HG02973 (cell line): ENCODE results near the gene SIPA1.

Experiments used
- ATAC-seq: cut with Tn5 transposase; IDR thresholded peaks from one replicate; pipeline ENCODE4 v1.9.1; 2021; ENCODE audit warnings: moderate library complexity; ENCODE audit not compliant: unreplicated experiment

SIPA1 gene

DNA sequence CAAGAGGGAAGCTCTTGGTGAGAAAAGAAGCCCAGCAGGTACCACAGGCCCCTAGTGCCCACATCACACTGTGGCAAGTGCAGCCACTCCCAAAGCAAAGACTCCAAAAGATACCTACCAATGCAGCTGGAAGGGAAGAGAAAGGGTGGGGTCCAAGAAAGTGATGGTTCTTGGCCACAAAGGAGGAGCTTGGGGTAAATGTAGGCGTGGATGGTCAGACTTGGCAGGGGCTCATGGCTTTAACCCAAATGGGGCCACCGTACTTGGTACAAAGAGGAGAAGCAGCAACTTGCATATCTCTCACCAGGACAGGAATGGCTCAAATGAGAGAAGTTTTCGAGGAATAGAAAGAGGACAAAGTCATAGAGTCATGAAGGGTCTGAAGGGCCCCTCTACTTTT is 28.7 kb upstream of the SIPA1 start:
- ATAC-seq = no peak

- ATAC-seq = no peak
These were observed 28.2 kb upstream of the SIPA1 start for GRCh38 chr11:65609665-65610064.

DNA sequence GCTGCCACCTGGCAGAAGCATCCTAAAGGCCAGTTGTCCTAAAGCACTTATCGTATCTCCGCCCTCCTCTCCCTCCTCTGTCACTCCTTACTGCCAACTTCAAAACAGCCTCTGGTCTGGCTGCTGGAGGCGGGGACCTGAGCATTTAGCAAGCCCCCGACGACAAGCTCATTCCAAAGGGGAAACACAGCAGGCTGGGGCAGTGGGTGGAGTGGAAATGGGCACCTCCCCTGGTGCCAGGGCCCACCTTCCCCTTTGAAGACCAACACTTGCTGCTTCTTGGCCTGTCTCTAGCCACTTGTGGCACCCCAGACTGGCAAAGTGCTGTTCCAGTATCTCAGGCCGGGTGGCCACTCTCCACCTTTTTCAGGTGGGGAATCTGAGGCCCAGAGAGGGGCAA is 27.5 kb upstream of the SIPA1 start:
- ATAC-seq = no peak

- ATAC-seq = no peak
These were observed 26.7 kb upstream of the SIPA1 start for GRCh38 chr11:65611028-65611757.

DNA sequence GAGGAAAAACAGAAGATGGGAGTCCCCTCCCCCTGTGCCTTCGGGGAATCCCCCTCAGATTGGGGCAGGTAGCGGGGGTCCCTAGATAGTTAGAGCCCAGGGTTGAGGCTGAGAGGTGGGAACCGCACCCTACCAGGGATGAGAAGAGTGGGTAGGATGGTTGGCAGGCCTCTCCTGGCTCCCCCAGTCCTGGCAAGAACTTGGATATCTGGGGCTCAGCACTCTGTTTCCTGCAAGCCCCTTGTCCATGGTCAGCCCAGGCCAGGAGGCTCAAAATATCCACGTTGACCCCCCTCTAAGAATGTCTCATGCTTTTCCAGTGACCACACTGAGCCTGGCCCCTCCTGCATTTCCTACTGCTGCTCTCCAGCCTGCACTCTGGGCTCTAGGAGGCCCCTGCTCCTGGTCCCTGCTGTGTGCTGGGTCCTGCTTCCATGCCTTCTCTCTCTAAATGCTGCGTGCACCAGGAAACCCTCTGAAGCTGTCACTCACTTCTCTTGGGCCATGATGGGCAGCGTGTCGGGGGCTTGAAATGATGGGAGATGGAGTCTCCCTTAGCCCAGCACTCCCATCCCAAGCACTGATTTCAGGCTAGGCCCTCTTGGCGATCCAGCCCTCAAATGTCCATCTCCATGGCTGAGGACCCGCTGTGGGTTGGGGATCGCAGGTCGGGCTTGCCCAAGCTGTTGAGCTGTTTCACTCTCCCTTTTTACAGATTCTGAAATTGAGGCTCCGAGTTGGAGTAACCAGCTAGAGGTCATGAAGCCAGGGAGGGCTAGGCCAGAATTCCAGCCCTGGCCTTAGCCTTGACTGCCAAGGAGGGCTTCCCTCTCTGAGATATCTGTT is 25.9 kb upstream of the SIPA1 start:
- ATAC-seq = no peak

- no peak for ATAC-seq
These were observed 25.2 kb upstream of the SIPA1 start for GRCh38 chr11:65612691-65613090.

- no peak for ATAC-seq
These were observed 24.6 kb upstream of the SIPA1 start for GRCh38 chr11:65613091-65613928.

- ATAC-seq = peak; percentile 71
These were observed 22.5 kb upstream of the SIPA1 start, which contains the start of gene PCNX3 for GRCh38 chr11:65615229-65615949. TSS of gene PCNX3 (plus strand) at chr11:65615776. CDS start at chr11:65616312, 536 bp downstream.

DNA sequence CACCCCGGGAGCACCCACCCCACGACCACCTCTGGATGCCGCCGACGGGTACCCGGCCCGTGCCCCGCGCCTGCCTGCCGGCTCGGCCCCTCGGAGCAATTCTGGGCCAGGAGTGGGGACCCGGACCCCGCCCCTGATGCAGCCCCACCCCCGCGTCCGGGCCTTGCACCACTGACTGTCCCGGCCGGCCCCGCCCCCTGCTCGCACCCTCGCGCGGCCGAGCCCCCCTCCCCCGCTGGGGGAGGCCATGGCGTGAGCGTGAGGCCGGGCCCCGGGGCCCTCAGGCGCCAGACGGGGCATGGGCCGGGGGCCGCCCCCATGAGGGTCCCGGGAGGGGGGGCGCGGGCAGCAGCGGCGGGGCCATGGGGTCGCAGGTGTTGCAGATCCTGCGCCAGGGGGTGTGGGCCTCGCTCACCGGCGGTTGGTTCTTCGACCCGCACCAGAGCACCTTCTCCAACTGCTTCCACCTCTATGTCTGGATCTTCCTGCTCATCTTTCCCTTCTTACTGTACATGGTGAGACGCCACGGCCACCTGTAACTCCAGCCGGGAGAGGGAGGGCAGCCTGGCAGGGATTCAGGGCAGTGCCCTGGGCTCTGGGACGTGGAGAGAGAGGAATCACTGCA is 21.8 kb upstream of the SIPA1 start:
- ATAC-seq = peak; percentile 2

- ATAC-seq = no peak
These were observed 21.3 kb upstream of the SIPA1 start for GRCh38 chr11:65616575-65617001.

GRCh38 chr11:65617136-65617850 is 20.6 kb upstream of the SIPA1 start:
- no peak for ATAC-seq

GRCh38 chr11:65617990-65618751 is 19.7 kb upstream of the SIPA1 start:
- no peak for ATAC-seq

GRCh38 chr11:65618763-65619162 is 19.1 kb upstream of the SIPA1 start:
- ATAC-seq = no peak

DNA sequence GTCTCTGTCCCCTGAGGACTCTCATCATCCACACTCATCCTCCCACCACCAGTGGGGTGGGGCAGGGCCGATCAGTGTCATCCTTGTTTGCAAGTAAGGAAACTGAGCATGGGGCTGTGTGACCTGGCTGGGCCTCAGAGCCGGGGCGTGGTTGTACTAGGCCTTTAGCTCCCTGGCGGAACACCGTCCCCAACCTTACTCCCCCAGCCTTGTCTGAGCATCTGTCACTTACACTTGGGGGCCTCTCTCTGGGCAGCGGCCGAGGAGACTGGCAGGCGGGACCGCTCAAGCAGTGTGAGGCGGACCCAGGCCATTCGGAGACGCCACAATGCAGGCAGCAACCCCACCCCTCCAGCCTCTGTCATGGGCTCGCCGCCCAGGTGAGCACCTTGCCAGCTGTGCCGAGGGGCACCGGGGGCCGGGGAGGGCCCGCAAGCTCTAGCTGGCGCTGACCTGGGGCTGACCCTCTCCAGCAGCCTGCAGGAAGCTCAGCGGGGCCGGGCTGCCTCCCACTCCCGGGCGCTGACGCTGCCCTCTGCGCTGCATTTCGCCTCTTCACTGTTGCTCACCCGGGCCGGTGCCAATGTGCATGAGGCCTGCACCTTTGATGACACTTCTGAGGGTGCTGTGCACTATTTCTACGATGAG is 18.5 kb upstream of the SIPA1 start:
- ATAC-seq = no peak

GRCh38 chr11:65620666-65621065 is 17.2 kb upstream of the SIPA1 start:
- no peak for ATAC-seq

DNA sequence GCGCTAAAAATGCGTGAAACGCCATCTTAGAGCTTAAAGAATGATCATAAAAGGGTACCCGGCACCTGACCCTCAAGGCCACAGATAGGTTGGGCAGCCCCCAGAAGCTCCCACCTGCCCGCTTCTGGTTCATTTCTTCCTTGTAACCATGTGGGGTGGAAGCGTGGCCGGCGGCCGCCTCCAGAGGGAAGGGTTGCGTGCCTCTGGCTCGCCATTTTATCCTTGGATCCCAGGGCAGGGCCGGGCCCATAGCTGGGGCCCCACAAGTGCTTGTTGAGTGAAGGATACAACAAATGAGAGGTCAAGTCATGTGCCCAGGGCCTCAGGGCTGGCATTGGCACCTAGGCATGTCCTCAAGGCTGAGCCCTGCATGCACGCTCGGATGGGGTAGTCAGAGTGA is 16.4 kb upstream of the SIPA1 start:
- no peak for ATAC-seq

- ATAC-seq = no peak
These were observed 15.9 kb upstream of the SIPA1 start for GRCh38 chr11:65622011-65622410.

DNA sequence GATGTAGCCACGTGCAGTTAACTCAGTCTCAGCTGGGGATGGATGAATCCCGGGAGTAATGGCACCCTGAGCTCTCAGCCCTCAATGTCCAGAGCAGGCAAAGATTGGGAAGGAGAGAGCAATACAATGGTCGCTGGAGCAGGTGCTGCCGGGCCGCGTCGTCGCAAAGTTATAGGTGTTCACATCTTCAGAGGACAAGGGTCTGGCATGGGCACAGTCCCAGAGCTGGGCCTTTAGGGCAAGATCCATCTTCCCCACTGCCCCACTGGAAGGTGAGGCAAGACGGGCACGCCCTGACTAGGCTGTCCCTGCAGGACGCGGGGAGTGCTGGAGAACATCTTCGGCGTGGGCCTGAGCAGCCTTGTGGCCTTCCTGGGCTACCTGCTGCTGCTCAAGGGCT is 14.7 kb upstream of the SIPA1 start:
- ATAC-seq = no peak
